Lung (tissue), 12 donors: ENCODE measurements around the gene TNFRSF8. TPM values are rescaled to one million over a fixed set of nuclear protein-coding genes. Genes with fewer than 3 reads are reported as not detected.
A peak's percentile ranks its signal among the peaks of the same experiment; 100 is the strongest.

Experiments
- ATAC-seq: fragments of 200-7000 bp; cut with Tn5 transposase; one replicate; pipeline ENCODE4 v1.9.1; 2020; ENCODE audit warnings: moderate number of reproducible peaks; ENCODE audit not compliant: insufficient read depth, low FRiP score
- DNase-seq, 3 donors: peaks; one replicate each; pipeline ENCODE4 v3.0.0-alpha.2; 2013 to 2017
- H3K27ac ChIP-seq, 2 donors: one replicate each; pipeline ENCODE4 v1.5.1; 2013; ENCODE audit warnings: mild to moderate bottlenecking in 2 of 2, moderate library complexity in 2 of 2, control low read depth in 1 of 2, inconsistent platforms in 1 of 2, low read depth in 1 of 2, low read length in 1 of 2
- H3K27me3 ChIP-seq, 3 donors: one replicate each; pipeline ENCODE4 v1.5.1; 2013; ENCODE audit warnings: low read length in 2 of 3; ENCODE audit not compliant: control insufficient read depth in 3 of 3, insufficient read depth in 3 of 3
- H3K36me3 ChIP-seq, 4 donors: one replicate each; pipeline ENCODE4 v1.5.1; 2013; ENCODE audit warnings: low read length in 4 of 4, mild to moderate bottlenecking in 1 of 4, moderate library complexity in 1 of 4; ENCODE audit not compliant: control insufficient read depth in 4 of 4, insufficient read depth in 4 of 4
- H3K4me1 ChIP-seq, 5 donors: one replicate each; pipeline ENCODE4 v1.5.1; 2013; ENCODE audit warnings: low read length in 5 of 5, mild to moderate bottlenecking in 2 of 5, moderate library complexity in 1 of 5; ENCODE audit not compliant: control insufficient read depth in 5 of 5, insufficient read depth in 5 of 5
- H3K4me3 ChIP-seq: one replicate; pipeline ENCODE4 v1.5.1; 2013; ENCODE audit warnings: mild to moderate bottlenecking, control low read depth, moderate library complexity
- H3K9ac ChIP-seq, 2 donors: one replicate each; pipeline ENCODE4 v1.5.1; 2013; ENCODE audit warnings: low read length in 2 of 2, control low read depth in 1 of 2; ENCODE audit not compliant: insufficient read depth in 1 of 2
- H3K9me3 ChIP-seq, 4 donors: one replicate each; pipeline ENCODE4 v1.5.1; 2013; ENCODE audit warnings: low read length in 3 of 4, mild to moderate bottlenecking in 1 of 4, moderate library complexity in 1 of 4; ENCODE audit not compliant: control insufficient read depth in 4 of 4, insufficient read depth in 3 of 4
- WGBS, 2 donors: extraction: QIAGEN DNeasy Blood & Tissue Kit; methylation state at CpG; one replicate each; pipeline ENCODE4 v1.1.7; 2013; 5-methylcytosine and 5-hydroxymethylcytosine counted together
- polyA plus RNA-seq, 2 donors: library from polyadenylated mRNA; stranded (reverse); fragments of 200-250 nt; gene quantifications; one replicate each; pipeline ENCODE4 v1.2.1, GENCODE V29; 2013
- total RNA-seq, 2 donors: library from RNA; depleted of rRNA in 1 of 2; stranded (reverse); fragments of >200 nt in 1 of 2; gene quantifications; one replicate each; pipeline ENCODE4 v1.2.1, GENCODE V29; 2014 to 2021
- TF ChIP-seq, protein P1 (sequence below): IDR thresholded peaks from 2 replicates; pipeline ENCODE4 v1.5.1; 2012; ENCODE audit warnings: mild to moderate bottlenecking; ENCODE audit errors: control extremely low read depth, extremely low read depth
- donor health status: control.
- donor health status: control.
- donor health status: Bipolar disorder and iron deficiency.
- donor health status: healthy.
- donor health status: DM: yes; HTN: yes; CAD: no.

TNFRSF8 gene
- total and polyA plus RNA-seq, 4 donors, result 1.6 to 5.3 (median 2.1) TPM

- peaks cover 0 to 2% (median 0%) of the 10 kb centered on the region in 3 donors for H3K27me3 ChIP-seq
- peaks cover 0 to 4% (median 2%) of the 10 kb centered on the region in 4 donors for H3K36me3 ChIP-seq
- peak overlapping the region; percentile 88 to 93 for H3K27ac ChIP-seq
- no peak overlapping the region for H3K4me3 ChIP-seq
- peak overlapping the region in 1 of 2 donors; percentile 74 for H3K9ac ChIP-seq
- no peaks in the 10 kb centered on the region for H3K9me3 ChIP-seq
- TF ChIP-seq, protein P1, sequence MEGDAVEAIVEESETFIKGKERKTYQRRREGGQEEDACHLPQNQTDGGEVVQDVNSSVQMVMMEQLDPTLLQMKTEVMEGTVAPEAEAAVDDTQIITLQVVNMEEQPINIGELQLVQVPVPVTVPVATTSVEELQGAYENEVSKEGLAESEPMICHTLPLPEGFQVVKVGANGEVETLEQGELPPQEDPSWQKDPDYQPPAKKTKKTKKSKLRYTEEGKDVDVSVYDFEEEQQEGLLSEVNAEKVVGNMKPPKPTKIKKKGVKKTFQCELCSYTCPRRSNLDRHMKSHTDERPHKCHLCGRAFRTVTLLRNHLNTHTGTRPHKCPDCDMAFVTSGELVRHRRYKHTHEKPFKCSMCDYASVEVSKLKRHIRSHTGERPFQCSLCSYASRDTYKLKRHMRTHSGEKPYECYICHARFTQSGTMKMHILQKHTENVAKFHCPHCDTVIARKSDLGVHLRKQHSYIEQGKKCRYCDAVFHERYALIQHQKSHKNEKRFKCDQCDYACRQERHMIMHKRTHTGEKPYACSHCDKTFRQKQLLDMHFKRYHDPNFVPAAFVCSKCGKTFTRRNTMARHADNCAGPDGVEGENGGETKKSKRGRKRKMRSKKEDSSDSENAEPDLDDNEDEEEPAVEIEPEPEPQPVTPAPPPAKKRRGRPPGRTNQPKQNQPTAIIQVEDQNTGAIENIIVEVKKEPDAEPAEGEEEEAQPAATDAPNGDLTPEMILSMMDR, result no peak
- 41 to 57% methylated on average over 19 of the region's 19 CpGs for WGBS, 2 donors
- peaks cover 6 to 48% (median 24%) of the 10 kb centered on the region in 5 donors for H3K4me1 ChIP-seq
- DNase-seq (no peak), ATAC-seq (no peak)
These were observed 122.2 kb downstream of the TNFRSF8 start for GRCh38 chr1:12185036-12185917.

DNA sequence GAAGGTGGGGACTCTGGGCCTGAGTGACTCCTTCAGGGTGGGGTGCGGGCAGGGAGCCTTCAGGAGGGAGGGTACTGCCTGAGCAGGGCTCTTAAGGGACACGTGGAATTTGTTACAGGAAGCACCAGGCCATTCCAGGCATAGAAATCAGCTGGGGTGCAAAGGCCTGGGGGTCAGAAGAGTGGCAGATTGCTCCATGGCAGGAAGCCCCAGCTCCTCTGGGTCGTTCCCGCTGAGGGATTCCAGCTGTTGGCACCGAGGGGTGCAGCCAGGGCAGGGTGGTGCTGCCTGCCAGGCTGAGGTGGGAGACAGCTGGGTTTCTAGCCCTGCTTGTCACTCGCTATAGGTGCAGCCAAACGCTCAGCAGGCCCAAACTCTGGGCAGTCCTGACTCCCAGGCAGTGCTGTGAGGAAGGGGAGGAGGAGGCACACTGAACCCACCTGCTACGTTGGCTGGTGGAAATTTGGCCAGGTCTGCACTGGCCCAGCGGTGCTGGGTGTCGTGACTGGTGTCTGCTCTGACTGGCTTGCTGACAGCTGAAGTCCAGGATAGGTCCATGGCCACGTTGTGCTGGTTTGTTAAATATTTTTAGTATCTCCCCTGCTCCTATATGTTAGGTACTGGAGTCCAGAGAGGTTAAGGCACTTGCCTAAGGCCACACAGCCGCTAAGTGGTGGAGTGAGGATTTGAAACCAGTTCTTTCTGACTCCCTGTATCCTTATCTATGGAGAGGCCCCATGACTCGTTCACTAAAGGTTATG, 123.0 kb downstream of the TNFRSF8 start:
- Histone ChIP-seq H3K9ac (peak overlapping the region in 1 of 2 donors; percentile 38), H3K36me3 (peaks cover 0 to 9% (median 2%) of the 10 kb centered on the region in 4 donors), H3K4me1 (peaks cover 6 to 41% (median 24%) of the 10 kb centered on the region in 5 donors), H3K4me3 (no peak overlapping the region), H3K9me3 (no peaks in the 10 kb centered on the region), H3K27ac (peak overlapping the region; percentile 88 to 93), H3K27me3 (peaks cover 0 to 2% (median 0%) of the 10 kb centered on the region in 3 donors)
- TF ChIP-seq, protein P1, result no peak
- ATAC-seq (no peak), DNase-seq (peak in 2 of 3 donors; percentile 31 to 49)
- 55 to 59% methylated on average over 13 of the region's 13 CpGs for WGBS, 2 donors

DNA sequence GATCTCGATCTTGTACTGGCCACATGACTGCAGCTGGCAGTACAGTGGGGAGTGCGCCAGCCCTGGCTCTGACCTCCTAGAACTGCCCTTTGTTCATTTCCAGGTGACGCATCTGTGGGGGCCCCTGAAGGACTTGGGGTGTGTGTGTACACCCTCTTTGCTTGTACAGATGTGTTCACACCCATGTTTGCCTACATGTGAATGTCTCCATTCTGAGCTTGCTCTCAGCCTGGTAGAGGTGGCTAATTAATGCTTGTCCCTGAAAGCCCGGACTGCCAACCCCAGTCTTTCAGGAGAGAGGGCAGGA, 123.5 kb downstream of the TNFRSF8 start:
- Histone ChIP-seq H3K4me3 (no peak overlapping the region), H3K36me3 (peaks cover 0 to 13% (median 2%) of the 10 kb centered on the region in 4 donors), H3K9ac (no peak overlapping the region), H3K27ac (peak overlapping the region in 1 of 2 donors; percentile 93), H3K9me3 (no peaks in the 10 kb centered on the region), H3K4me1 (peaks cover 6 to 41% (median 24%) of the 10 kb centered on the region in 5 donors), H3K27me3 (peaks cover 0 to 2% (median 0%) of the 10 kb centered on the region in 3 donors)
- ATAC-seq (no peak), DNase-seq (no peak)
- TF ChIP-seq, protein P1, result no peak
- 78 to 81% methylated on average over 4 of the region's 4 CpGs for WGBS, 2 donors
